ENCODE results near the gene LMBR1.
"Not testable (repeated sequence)": the region's sequence is repeated elsewhere in the genome, so short reads cannot be mapped to it uniquely, and the experiment has no call there.

Gene LMBR1

DNA sequence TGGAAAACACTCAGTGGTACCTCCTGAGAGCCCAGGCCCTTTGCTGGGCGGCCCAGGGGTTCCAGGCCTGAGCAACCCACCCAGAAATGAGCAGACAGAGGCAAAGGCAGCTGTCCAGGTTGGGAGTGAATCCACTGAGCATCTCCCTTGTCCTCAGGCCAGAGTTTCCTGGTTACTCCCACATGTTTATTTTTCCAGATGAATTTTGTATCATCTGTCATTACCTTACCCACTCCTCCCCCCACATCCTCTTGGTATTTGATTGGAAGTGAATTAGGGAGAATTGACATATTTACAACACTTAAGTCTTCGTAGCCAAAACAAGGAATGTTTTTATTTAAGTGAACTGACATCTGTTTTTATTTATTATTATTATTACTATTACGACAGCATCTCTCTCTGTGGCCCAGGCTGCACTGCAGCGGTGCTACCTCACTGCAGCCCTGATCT lies 13.2 kb upstream of the LMBR1 start:
- DNase-seq (ENCODE audit: low spot score) = no peak

DNA sequence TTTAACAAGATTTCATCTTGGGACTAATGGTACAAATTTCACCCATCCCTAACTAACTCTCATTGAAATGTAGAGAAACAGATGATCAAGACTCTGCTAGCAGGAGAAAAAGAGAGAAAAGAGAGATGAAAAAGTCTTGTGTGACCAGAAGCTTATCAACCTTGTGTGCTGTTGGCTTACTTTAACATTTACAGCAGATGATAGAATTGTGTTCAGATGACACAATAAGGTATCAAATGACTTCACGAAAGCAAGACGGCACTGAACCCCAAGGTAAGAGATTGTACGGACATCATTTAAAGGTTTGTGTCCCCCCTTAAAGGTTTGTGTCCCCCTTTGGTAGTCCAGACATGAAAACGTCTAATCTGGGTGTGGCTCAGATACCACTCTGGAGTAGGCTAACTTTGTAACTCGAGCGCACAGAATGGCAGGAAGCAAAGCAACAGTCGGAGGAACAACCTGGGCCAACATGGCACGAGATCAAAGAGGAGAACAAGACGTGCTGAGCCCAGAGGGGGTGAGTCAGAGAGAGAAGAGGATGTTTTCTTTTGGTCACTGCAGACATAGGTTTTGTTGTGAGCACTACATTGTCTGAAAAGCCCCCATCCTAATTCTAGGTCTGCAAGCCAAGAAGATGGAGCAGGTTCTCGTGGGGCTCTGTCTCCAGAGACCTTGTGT lies 10.4 kb upstream of the LMBR1 start:
- DNase-seq (ENCODE audit: low spot score) = no peak

GRCh38 chr7:156900093-156900492 lies 7.1 kb upstream of the LMBR1 start:
- DNase-seq (ENCODE audit: low spot score) = not testable (repeated sequence)

DNA sequence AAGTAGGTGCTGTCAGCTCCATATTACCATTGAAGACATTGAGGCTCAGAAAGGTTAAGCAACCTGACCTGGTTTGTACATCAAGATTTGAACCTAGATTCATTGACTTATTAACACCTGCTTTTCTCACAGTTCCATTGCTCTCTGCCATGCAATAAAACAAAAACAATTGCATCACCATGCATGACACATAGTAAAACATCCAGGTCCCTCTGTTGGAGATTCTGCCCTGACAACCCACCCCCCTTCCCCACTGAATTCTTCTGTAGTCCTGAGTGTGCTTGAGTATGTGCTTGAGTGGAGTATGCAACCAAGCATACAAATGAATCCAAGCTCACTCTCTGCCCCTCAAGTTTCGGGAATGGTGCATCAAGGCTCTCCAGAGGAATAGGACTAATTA lies 6.0 kb upstream of the LMBR1 start:
- DNase-seq (ENCODE audit: low spot score) = no peak

DNA sequence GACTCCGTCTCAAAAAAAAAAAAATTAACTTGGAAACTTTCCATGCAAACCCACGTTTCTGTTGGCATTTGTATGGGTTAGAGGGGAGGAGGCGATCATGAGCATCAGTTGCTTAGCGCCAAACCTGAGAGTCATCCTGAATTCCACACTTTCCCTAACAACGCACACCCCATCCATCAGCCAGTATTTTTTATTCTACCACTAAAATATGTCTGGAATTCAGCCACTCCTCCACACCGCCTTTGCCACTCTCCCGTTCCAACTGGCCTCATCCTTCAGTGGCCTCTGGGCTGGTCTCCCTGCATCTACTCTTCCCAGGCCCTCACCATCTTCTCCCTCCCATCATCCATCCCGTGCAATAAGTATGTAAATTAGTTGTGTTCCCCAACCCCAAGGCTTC lies 4.7 kb upstream of the LMBR1 start:
- peak; percentile 12 for DNase-seq (ENCODE audit: low spot score)

DNA sequence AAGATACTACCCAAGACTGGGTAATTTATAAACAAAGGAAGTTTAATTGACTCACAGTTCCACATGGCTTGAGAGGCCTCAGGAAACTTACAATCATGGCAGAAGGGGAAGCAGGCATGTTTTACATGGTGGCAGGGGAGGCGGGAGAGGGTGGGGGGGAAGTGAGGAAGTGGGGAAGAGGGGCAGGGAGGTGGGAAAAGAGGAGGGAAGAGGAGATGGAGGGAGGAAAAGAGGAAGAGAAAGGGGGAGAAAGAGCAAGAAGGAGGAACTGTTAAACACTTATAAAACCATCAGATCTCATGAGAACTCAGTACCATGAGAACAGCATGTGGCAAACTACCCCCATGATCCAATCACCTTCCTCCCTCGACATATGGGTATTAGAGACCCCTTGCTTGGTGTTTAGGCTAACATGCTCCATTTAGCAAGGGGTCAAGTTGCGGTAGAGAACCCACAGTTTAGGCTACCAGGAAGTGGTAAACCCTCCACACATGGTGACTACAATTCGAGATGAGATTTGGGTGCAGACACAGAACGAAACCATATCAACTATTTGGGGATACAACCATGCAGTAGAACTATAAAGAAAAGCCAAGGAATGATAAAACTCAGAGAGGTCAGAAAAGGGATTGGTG lies 3.5 kb upstream of the LMBR1 start:
- no peak for DNase-seq (ENCODE audit: low spot score)

- no peak for DNase-seq (ENCODE audit: low spot score)
These were observed 2.2 kb upstream of the LMBR1 start for GRCh38 chr7:156895024-156895780.

DNA sequence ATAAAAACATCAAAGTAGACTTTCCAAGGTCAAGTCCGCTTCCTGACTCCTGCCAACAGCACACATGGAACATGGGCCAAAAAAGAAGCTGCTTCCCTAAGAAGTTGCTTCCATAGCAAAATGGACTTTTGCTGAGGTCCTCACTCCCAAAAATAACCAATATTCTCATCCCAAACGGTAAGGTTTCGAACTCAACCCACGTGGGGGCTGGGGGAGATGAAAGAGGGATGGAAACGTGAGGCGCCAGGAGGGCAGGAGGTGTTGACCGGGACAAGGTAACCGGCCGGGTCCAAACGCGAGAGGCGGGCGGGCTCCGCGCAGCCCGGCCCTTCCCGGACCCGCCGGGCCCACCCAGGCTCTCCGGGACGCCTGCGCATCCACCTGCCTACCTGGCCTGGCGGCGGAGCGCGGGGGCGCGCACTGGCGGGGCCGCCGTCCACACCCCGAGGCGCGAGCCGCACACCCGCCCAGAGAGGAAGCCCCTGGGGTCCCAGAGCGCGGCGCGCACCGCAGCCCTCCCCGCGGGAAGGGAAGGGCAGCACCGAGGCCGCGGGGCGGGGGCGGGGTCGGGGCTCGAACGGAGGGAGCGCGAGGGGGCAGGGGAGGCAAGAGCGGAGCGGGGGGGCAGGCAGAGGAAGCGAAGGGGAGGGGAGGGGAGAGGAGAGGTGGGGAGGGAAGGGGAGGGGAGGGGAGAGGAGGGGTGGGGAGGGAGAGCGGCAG lies 742 bp downstream of the LMBR1 start:
- DNase-seq (ENCODE audit: low spot score) = peak; percentile 80

- DNase-seq (ENCODE audit: low spot score) = no peak
These were observed 3.2 kb downstream of the LMBR1 start for GRCh38 chr7:156889746-156890145.

DNA sequence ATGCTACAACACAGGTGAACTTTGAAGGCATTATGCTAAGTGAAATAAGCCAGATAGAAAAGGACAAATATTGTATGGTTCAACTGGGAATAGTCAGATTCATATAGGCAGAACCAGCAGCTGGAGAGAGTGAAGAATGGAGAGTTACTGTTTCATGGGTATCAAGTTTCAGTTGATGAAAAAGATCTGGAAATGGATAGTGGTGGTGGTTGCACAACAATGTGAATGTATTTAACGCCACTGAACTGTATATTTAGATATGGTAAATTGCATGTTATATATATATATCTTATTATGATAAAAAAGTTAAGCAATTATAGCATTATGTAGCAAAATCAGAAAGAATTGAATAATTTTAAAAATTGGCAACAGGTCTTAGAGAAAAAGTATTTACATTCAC lies 3.9 kb downstream of the LMBR1 start:
- DNase-seq (ENCODE audit: low spot score) = no peak

- no peak for DNase-seq (ENCODE audit: low spot score)
These were observed 6.8 kb downstream of the LMBR1 start for GRCh38 chr7:156886020-156886795.

- DNase-seq (ENCODE audit: low spot score) = no peak
These were observed 11.3 kb downstream of the LMBR1 start for GRCh38 chr7:156881679-156882078.

- no peak for DNase-seq (ENCODE audit: low spot score)
These were observed 17.2 kb downstream of the LMBR1 start for GRCh38 chr7:156875766-156876165.

- DNase-seq (ENCODE audit: low spot score) = not testable (repeated sequence)
These were observed 24.6 kb downstream of the LMBR1 start for GRCh38 chr7:156868363-156868762.

DNA sequence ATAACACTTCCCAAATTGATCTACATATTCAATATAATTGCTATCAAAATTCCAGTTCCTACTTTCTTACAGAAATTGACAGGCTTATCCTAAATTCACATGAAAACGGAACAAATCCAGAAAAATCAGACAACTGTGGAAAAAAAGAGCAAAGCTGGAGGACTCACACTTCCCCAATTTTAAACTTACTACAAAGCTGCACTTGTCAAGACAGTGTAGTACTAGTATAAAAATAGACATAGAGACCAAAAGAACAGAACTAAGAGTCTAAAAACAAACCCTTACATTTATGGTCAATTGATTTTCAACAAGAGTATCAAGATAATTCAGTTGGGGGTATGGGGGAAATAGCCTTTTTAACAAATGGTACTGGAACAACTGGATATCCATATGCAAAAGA lies 27.5 kb downstream of the LMBR1 start:
- DNase-seq (ENCODE audit: low spot score) = no peak

DNA sequence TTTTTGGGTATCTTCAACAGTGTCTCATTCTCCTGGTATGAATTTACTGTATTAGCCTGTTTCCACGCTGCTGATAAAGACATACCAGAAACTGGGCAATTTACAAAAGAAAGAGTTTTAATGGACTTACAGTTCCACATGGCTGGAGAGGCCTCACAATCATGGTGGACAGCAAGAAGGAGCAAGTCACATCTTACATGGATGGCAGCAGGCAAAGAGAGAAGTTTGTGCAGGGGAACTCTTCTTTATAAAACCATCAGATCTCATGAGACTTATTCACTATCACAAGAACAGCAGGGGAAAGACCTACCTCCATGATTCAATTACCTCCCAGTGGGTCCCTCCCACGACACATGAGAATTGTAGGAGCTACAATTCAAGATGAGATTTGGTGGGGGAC lies 31.0 kb downstream of the LMBR1 start:
- not testable (repeated sequence) for DNase-seq (ENCODE audit: low spot score)

DNA sequence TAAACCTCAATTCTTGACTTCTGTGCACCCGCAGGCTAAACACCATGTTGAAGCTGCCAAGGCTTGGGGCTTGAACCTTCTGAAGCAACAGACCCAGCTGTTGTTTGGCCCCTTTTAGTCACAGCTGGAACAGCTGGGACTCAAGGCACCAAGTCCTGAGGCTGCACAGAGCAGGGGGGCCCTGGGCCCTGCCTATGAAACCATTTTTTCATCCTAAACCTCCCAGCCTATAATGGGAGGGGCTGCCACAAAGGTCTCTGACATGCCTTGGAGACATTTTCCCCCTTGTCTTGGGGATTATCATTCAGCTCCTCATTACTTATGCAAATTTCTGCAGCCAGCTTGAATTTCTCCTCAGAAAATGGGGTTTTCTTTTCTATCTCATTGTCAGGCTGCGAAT lies 31.8 kb downstream of the LMBR1 start:
- DNase-seq (ENCODE audit: low spot score) = no peak

- not testable (repeated sequence) for DNase-seq (ENCODE audit: low spot score)
These were observed 32.9 kb downstream of the LMBR1 start for GRCh38 chr7:156860099-156860498.

DNA sequence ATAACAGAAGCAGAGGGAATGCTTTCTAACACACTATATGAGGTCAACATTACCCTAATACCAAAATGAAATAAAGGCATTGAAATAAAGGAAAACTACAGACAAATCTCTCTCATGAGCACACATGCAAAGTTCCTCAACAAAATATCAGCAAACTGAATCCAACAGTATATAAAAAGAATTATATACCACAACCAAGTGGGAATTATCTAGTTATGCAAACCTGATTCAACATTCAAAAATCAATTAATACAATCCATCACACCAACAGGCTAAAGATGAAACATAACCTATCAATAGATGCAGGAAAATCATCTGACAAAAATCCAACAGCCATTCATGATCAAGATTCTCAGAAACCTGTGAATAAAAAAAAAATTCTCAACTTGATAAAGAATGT lies 34.5 kb downstream of the LMBR1 start:
- no peak for DNase-seq (ENCODE audit: low spot score)

DNA sequence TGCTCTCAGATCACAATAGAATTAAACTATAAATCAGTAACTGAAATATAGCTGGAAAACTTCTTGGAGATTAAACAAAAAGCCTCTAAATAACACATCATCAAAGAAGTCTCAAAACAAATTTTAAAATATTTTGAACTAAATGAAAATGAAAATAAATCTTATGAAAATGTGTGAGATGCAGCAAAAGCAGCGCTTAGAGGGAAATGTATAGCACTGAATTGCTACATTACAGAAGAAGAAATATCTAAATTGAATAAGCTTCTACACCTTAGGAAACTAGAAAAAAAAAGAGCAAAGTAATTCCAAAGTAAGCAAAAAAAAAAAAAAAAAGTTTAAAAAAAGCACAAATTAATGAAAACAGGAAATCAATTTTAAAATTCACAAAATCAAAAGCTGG lies 35.2 kb downstream of the LMBR1 start:
- DNase-seq (ENCODE audit: low spot score) = no peak

GRCh38 chr7:156854654-156855053 lies 38.3 kb downstream of the LMBR1 start:
- DNase-seq (ENCODE audit: low spot score) = no peak

GRCh38 chr7:156848979-156849378 lies 44.0 kb downstream of the LMBR1 start:
- DNase-seq (ENCODE audit: low spot score) = no peak

All from iPS-NIHi11 (cell line).